Astrocyte (in vitro differentiated cells and primary cell): Measurements from ENCODE around the gene RASL10A. TPM values are rescaled to one million over a fixed set of nuclear protein-coding genes. Genes with fewer than 3 reads are reported as not detected.

ENCODE experiments used
- DNase-seq: peaks from one replicate; pipeline ENCODE4 v3.0.0-alpha.2; 2010; ENCODE audit warnings: low read depth
- FAIRE-seq: peaks from 2 replicates; lab custom pipeline; 2011; peaks lifted over from hg19 to GRCh38; lab: Jason Lieb, UNC
- H2AFZ ChIP-seq: 2 replicates; pipeline ENCODE4 v1.6.0; 2012; ENCODE audit warnings: low read depth, low read length, inconsistent platforms
- H3K27ac ChIP-seq: 2 replicates; pipeline ENCODE4 v1.5.1; 2011; ENCODE audit warnings: low read depth, low read length, inconsistent platforms
- H3K27me3 ChIP-seq: 2 replicates; pipeline ENCODE4 v1.6.0; 2011; ENCODE audit warnings: low read length, inconsistent platforms; ENCODE audit not compliant: insufficient read depth
- H3K36me3 ChIP-seq: 2 replicates; pipeline ENCODE4 v1.5.1; 2011; ENCODE audit warnings: low read length, inconsistent platforms; ENCODE audit not compliant: insufficient read depth
- H3K4me1 ChIP-seq: 2 replicates; pipeline ENCODE4 v1.5.1; 2011; ENCODE audit warnings: low read length, inconsistent platforms; ENCODE audit not compliant: insufficient read depth
- H3K4me2 ChIP-seq: 2 replicates; pipeline ENCODE4 v1.6.0; 2012; ENCODE audit warnings: low read length, inconsistent platforms
- H3K4me3 ChIP-seq: 2 replicates; pipeline ENCODE4 v1.5.1; 2011; ENCODE audit warnings: low read depth, mild to moderate bottlenecking, low read length, inconsistent platforms; ENCODE audit not compliant: insufficient read depth
- H3K79me2 ChIP-seq: 2 replicates; pipeline ENCODE4 v1.6.0; 2012; ENCODE audit warnings: mild to moderate bottlenecking, low read length, inconsistent platforms; ENCODE audit not compliant: insufficient read depth
- H3K9ac ChIP-seq: 2 replicates; pipeline ENCODE4 v1.6.0; 2012; ENCODE audit warnings: mild to moderate bottlenecking, low read length, inconsistent platforms
- H3K9me3 ChIP-seq: 2 replicates; pipeline ENCODE4 v1.5.1; 2012; ENCODE audit warnings: low read depth, mild to moderate bottlenecking, low read length, inconsistent platforms; ENCODE audit not compliant: insufficient read depth
- H4K20me1 ChIP-seq: 2 replicates; pipeline ENCODE4 v1.6.0; 2012; ENCODE audit warnings: low read length, inconsistent platforms; ENCODE audit not compliant: insufficient read depth
- H3K27ac Mint-ChIP-seq: one replicate; pipeline ENCODE4 v1.8.0; 2021; ENCODE audit warnings: mild to moderate bottlenecking, mixed read lengths; ENCODE audit not compliant: unreplicated experiment
- H3K27me3 Mint-ChIP-seq: one replicate; pipeline ENCODE4 v1.8.0; 2021; ENCODE audit warnings: low read depth, mixed read lengths; ENCODE audit not compliant: unreplicated experiment
- H3K36me3 Mint-ChIP-seq: one replicate; pipeline ENCODE4 v1.8.0; 2021; ENCODE audit warnings: low read depth, mixed read lengths; ENCODE audit not compliant: unreplicated experiment
- H3K4me1 Mint-ChIP-seq: one replicate; pipeline ENCODE4 v1.8.0; 2021; ENCODE audit warnings: low read depth, mixed read lengths; ENCODE audit not compliant: unreplicated experiment
- H3K4me3 Mint-ChIP-seq: one replicate; pipeline ENCODE4 v1.8.0; 2021; ENCODE audit warnings: mild to moderate bottlenecking, moderate library complexity, mixed read lengths; ENCODE audit not compliant: unreplicated experiment
- H3K9me3 Mint-ChIP-seq: one replicate; pipeline ENCODE4 v1.8.0; 2021; ENCODE audit warnings: mild to moderate bottlenecking, mixed read lengths; ENCODE audit not compliant: unreplicated experiment
- EZH2 ChIP-seq: IDR thresholded peaks from 2 replicates; pipeline ENCODE4 v1.6.1; 2012; ENCODE audit warnings: mild to moderate bottlenecking, low read length, inconsistent platforms; ENCODE audit not compliant: insufficient read depth
- total RNA-seq: library from RNA; stranded (reverse); gene quantifications from 2 replicates; pipeline ENCODE4 v1.2.1, GENCODE V29; 2021
- TF ChIP-seq, protein P1 (sequence below): IDR thresholded peaks from 2 replicates; pipeline ENCODE4 v1.5.1; 2011; ENCODE audit warnings: low read depth, mild to moderate bottlenecking, inconsistent platforms, low read length, moderate library complexity; ENCODE audit not compliant: insufficient read depth

Gene RASL10A
- total RNA-seq, 1 donor from 2014 or later, result 1.5 TPM

DNA sequence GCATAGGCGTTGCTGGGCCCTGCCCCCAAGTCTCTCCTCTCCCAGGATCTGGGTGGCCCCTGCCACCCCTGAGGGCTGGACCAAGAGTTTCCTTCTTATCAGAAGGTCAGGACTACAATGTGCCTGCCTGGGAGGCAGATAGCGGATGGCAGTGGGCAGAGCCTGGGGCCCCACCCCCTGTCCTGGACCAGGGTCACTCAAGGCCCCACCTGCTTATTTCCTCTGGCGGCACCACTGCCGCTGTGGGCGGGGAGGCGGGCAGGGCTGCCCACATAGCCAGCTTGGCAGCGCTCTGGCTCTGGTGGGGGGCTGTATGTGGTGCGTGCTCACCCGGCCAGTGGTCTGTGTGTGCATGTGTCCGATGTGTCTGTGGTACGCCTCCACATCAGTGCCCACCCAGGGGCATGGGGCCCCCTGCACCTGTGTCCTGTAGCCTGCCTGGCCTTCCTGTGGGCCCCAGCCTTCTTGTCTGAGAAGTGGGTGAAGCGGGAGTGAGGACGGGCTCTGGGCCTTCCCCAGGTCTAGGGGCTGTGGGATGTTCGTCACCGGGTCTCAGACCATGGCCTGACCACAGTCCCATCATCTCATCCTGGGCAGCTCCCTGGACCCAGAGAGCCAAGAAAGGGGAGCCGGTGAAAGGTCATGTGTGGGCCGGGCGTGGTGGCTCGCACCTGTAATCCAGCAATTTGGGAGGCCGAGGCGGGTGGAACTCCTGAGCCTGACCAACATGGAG is 6.0 kb downstream of the RASL10A start:
- no peak overlapping the region for H3K27ac Mint-ChIP-seq
- Histone ChIP-seq H3K4me2 (peak overlapping the region; percentile 92), H4K20me1 (peaks cover 35% of the 10 kb centered on the region), H3K79me2 (peaks cover 34% of the 10 kb centered on the region), H2AFZ (no peak overlapping the region), H3K9me3 (no peaks in the 10 kb centered on the region), H3K4me1 (peaks cover 57% of the 10 kb centered on the region), H3K4me3 (peak overlapping the region; percentile 7), H3K36me3 (no peaks in the 10 kb centered on the region), H3K27ac (peak overlapping the region; percentile 73), H3K9ac (peak overlapping the region; percentile 59), H3K27me3 (peaks cover 17% of the 10 kb centered on the region)
- H3K9me3 Mint-ChIP-seq, result no peaks in the 10 kb centered on the region
- FAIRE-seq (no peak), DNase-seq (no peak)
- H3K4me3 Mint-ChIP-seq, result no peak overlapping the region
- peaks cover 7% of the 10 kb centered on the region for H3K4me1 Mint-ChIP-seq
- peaks cover 14% of the 10 kb centered on the region for H3K27me3 Mint-ChIP-seq
- TF ChIP-seq, protein P1, sequence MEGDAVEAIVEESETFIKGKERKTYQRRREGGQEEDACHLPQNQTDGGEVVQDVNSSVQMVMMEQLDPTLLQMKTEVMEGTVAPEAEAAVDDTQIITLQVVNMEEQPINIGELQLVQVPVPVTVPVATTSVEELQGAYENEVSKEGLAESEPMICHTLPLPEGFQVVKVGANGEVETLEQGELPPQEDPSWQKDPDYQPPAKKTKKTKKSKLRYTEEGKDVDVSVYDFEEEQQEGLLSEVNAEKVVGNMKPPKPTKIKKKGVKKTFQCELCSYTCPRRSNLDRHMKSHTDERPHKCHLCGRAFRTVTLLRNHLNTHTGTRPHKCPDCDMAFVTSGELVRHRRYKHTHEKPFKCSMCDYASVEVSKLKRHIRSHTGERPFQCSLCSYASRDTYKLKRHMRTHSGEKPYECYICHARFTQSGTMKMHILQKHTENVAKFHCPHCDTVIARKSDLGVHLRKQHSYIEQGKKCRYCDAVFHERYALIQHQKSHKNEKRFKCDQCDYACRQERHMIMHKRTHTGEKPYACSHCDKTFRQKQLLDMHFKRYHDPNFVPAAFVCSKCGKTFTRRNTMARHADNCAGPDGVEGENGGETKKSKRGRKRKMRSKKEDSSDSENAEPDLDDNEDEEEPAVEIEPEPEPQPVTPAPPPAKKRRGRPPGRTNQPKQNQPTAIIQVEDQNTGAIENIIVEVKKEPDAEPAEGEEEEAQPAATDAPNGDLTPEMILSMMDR, result no peak
- TF ChIP-seq EZH2, result no peak
- peaks cover 11% of the 10 kb centered on the region for H3K36me3 Mint-ChIP-seq

DNA sequence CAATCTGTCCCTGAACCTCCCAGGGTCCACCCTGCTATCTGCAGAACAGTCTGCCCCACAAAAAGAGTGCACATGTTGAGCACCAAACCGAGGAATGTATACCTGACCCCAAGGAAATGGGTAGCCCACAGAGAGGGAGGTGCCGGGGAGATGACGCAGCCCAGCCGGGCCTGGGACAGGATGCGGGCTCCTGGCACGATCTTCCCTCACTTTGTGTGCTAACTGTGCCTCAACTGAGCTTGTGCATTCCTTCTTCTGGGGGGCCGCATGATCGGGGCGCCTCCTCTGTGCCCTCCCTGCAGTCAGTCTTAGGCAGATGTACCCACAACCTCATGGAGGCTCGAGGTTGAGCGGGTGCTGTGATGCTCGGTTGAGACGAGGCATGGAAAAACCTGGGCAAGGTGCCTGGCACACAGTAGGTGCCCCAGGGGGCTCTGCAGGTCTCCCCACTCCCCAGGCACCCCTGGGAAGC is 6.7 kb downstream of the RASL10A start:
- Mint-ChIP-seq H3K9me3 (no peaks in the 10 kb centered on the region), H3K27me3 (peaks cover 7% of the 10 kb centered on the region), H3K36me3 (peaks cover 6% of the 10 kb centered on the region), H3K4me3 (peak overlapping the region; percentile 70), H3K27ac (no peak overlapping the region), H3K4me1 (peaks cover 4% of the 10 kb centered on the region)
- peak overlapping the region; percentile 59 for H3K9ac ChIP-seq
- DNase-seq, result peak; percentile 76
- peak overlapping the region; percentile 92 for H3K4me2 ChIP-seq
- H3K79me2 ChIP-seq, result peaks cover 34% of the 10 kb centered on the region
- no peaks in the 10 kb centered on the region for H3K36me3 ChIP-seq
- H4K20me1 ChIP-seq, result peaks cover 29% of the 10 kb centered on the region
- H3K4me1 ChIP-seq, result peaks cover 57% of the 10 kb centered on the region
- no peak overlapping the region for H2AFZ ChIP-seq
- H3K9me3 ChIP-seq, result no peaks in the 10 kb centered on the region
- peak overlapping the region; percentile 78 for H3K27ac ChIP-seq
- FAIRE-seq, result no peak
- TF ChIP-seq, protein P1, result no peak
- no peak for TF ChIP-seq EZH2
- peaks cover 10% of the 10 kb centered on the region for H3K27me3 ChIP-seq
- peak overlapping the region; percentile 26 for H3K4me3 ChIP-seq
